ENCODE measurements around the gene KLRK1.
"Not testable (repeated sequence)": the region's sequence is repeated elsewhere in the genome, so short reads cannot be mapped to it uniquely, and the experiment has no call there.

KLRK1 gene

DNA sequence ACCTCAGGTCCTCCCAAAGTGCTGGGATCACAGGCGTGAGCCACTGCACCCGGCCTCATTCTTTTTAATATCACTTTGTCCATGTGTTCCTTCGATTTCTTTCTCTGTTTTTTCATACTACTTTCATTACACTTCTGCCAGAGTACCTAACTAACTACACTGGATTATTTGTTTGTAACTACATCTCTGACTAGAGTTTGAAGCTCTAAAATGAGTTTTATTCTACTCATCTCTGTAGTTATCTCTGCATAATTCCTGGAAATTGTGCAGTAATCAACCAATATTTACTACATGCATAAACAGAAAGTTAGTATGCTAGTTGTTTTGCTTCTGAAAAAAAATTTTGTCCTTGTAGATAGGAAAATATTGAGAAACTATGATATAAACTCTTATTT lies 15.2 kb downstream of the KLRK1 start:
- TF ChIP-seq, protein P1, sequence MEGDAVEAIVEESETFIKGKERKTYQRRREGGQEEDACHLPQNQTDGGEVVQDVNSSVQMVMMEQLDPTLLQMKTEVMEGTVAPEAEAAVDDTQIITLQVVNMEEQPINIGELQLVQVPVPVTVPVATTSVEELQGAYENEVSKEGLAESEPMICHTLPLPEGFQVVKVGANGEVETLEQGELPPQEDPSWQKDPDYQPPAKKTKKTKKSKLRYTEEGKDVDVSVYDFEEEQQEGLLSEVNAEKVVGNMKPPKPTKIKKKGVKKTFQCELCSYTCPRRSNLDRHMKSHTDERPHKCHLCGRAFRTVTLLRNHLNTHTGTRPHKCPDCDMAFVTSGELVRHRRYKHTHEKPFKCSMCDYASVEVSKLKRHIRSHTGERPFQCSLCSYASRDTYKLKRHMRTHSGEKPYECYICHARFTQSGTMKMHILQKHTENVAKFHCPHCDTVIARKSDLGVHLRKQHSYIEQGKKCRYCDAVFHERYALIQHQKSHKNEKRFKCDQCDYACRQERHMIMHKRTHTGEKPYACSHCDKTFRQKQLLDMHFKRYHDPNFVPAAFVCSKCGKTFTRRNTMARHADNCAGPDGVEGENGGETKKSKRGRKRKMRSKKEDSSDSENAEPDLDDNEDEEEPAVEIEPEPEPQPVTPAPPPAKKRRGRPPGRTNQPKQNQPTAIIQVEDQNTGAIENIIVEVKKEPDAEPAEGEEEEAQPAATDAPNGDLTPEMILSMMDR (IDR thresholded peaks at IDR 0.05) = no peak
- no peak overlapping the region for H3K4me3 ChIP-seq (ENCODE audit: low read depth, low read length)
- no peak overlapping the region for H3K4me2 ChIP-seq (ENCODE audit: low read length)

DNA sequence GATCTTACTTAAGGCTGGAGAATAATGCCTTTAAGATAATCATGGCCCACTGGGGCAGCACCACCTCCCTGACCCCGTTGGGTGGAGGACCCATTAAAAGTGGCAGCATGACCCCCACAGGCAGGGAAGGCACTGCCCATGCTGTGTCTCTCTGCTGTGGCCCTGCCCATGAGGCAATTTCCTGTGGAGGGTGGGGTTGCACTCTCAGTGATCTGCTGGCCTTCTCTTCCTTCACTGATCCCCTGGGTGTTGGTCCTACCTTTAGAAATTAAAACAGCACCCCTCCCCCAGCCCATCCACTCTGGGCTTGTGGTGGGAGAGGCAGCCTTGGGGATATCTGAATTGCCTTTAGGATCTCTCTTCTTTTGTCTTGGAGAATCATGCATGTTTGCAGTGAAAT lies 17.3 kb downstream of the KLRK1 start:
- Histone ChIP-seq H3K9ac (no peak overlapping the region), H3K27me3 (ENCODE audit: control insufficient read depth, insufficient read depth, low read length) (no peaks in the 10 kb centered on the region), H3K4me1 (peaks cover 1% of the 10 kb centered on the region), H3K4me3 (ENCODE audit: low read depth, low read length) (no peak overlapping the region), H3K4me2 (ENCODE audit: low read length) (no peak overlapping the region), H3K9me3 (ENCODE audit: control insufficient read depth, low read length) (no peaks in the 10 kb centered on the region), H3K27ac (no peak overlapping the region), H3K36me3 (ENCODE audit: control insufficient read depth, insufficient read depth, low read length) (no peaks in the 10 kb centered on the region), H3K79me2 (no peaks in the 10 kb centered on the region), H2AFZ (no peak overlapping the region)
- TF ChIP-seq, protein P1 (IDR thresholded peaks at IDR 0.05) = no peak

More for the DNA sequence above, 15.2 kb downstream of the KLRK1 start:
- no peaks in the 10 kb centered on the region for H3K4me1 ChIP-seq
- H3K9ac ChIP-seq = no peak overlapping the region
- H3K27ac ChIP-seq = no peak overlapping the region
- H2AFZ ChIP-seq = no peak overlapping the region
- H3K36me3 ChIP-seq (ENCODE audit: control insufficient read depth, insufficient read depth, low read length) = no peaks in the 10 kb centered on the region
- H3K9me3 ChIP-seq (ENCODE audit: control insufficient read depth, low read length) = no peaks in the 10 kb centered on the region
- H3K79me2 ChIP-seq = no peaks in the 10 kb centered on the region
- no peaks in the 10 kb centered on the region for H3K27me3 ChIP-seq (ENCODE audit: control insufficient read depth, insufficient read depth, low read length)

DNA sequence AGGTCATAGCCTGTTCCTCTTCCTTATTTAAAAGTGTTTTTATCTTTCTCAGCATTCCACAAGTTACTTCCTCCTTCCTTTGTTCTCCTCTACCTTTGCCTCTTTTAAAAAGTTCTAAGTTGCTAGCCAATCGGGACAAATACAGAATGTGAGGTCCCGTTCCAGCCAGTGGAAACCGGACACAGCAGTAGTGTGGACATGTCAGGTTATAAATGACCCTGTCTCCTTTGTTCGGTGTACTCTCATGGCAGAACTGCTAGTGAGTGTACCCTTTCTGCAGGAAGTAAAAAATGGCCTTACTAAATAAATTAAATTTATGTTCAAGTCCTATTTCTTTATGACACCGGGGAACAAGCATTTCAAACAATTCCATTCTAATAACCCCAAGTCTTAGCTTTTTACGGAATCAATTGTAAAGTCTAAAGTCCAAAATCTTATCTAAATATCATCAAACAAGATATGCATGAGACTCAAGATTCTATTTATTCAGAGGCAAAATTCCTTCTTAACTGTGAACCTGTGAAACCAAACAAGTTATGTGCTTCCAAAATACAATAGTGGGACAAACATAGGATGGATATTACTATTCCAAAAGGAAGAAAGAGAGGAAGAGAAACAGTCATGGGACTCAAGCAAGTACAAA lies 17.8 kb downstream of the KLRK1 start:
- H3K79me2 ChIP-seq, H3K27ac ChIP-seq: not testable (repeated sequence)

DNA sequence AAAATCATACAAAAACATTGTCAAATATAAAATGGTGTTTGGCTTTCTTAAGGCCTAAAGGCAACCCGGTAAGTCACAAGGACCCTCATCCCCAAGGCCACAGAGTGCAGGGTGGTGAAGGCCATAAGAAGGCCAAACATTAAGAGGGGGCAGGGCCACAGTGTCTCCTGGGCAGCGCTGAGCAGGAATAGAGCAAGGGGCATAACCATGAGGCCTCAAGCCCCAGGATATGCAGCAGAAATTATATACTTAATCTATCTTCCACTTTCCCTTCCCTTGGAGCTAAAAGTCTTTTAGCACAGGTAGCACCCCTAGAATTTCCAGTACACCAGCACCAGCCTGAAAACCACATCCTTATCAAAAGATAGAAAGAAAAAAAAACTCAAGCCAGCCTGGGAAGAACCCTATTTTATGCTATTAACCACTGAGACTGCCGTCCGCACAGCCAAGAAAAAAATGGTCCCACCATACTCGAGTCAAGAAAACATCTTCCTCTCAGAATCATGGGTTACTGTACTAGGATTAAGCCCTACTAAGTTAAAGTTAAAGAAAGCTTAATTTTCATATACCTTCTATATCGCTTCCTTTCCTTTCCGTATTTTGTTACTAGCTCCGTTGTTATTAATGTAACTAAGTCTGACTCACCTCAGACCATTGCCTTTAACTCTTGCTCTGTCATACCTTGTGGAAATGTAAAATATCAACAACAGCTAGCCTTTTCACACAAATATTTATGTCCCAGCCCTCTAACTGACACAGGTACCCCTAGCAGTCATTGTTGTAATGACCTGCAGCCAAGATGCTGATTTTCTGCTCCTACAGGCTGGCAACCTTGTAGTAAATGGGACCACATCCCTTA lies 20.1 kb downstream of the KLRK1 start:
- no peaks in the 10 kb centered on the region for H3K36me3 ChIP-seq (ENCODE audit: control insufficient read depth, insufficient read depth, low read length)
- H3K27me3 ChIP-seq (ENCODE audit: control insufficient read depth, insufficient read depth, low read length) = no peaks in the 10 kb centered on the region
- H3K79me2 ChIP-seq = no peaks in the 10 kb centered on the region
- H3K4me1 ChIP-seq = peaks cover 19% of the 10 kb centered on the region
- H3K4me3 ChIP-seq (ENCODE audit: low read depth, low read length) = no peak overlapping the region
- no peak overlapping the region for H2AFZ ChIP-seq
- H3K27ac ChIP-seq = no peak overlapping the region
- no peak overlapping the region for H3K9ac ChIP-seq
- TF ChIP-seq, protein P1 (IDR thresholded peaks at IDR 0.05) = no peak
- H3K4me2 ChIP-seq (ENCODE audit: low read length) = no peak overlapping the region
- H3K9me3 ChIP-seq (ENCODE audit: control insufficient read depth, low read length) = no peaks in the 10 kb centered on the region

More for the DNA sequence above, 17.8 kb downstream of the KLRK1 start:
- not testable (repeated sequence) for H3K9ac ChIP-seq; H3K36me3 ChIP-seq (ENCODE audit: control insufficient read depth, insufficient read depth, low read length); H3K4me1 ChIP-seq; H3K27me3 ChIP-seq (ENCODE audit: control insufficient read depth, insufficient read depth, low read length); H2AFZ ChIP-seq; H3K4me2 ChIP-seq (ENCODE audit: low read length); H3K9me3 ChIP-seq (ENCODE audit: control insufficient read depth, low read length); H3K4me3 ChIP-seq (ENCODE audit: low read depth, low read length)

Data from parathyroid adenoma (tissue), 2 donors.